GM12865 (cell line): Measurements from ENCODE around the gene THOC2.
"Not testable (repeated sequence)": the region's sequence is repeated elsewhere in the genome, so short reads cannot be mapped to it uniquely, and the experiment has no call there.

Experiments
- DNase-seq: peaks from one replicate; pipeline ENCODE4 v3.0.0; 2010; ENCODE audit warnings: low read depth
- H3K4me3 ChIP-seq: 2 replicates; pipeline ENCODE4 v1.5.1; 2011; ENCODE audit warnings: mild to moderate bottlenecking, low read depth, low read length, control low read depth
- TF ChIP-seq, protein P1 (sequence below): IDR thresholded peaks from 2 replicates; pipeline ENCODE4 v1.5.1; 2011; ENCODE audit warnings: low read length, control low read depth, low read depth, inconsistent platforms; ENCODE audit not compliant: insufficient read depth; ENCODE audit errors: missing control alignments

Gene THOC2

DNA sequence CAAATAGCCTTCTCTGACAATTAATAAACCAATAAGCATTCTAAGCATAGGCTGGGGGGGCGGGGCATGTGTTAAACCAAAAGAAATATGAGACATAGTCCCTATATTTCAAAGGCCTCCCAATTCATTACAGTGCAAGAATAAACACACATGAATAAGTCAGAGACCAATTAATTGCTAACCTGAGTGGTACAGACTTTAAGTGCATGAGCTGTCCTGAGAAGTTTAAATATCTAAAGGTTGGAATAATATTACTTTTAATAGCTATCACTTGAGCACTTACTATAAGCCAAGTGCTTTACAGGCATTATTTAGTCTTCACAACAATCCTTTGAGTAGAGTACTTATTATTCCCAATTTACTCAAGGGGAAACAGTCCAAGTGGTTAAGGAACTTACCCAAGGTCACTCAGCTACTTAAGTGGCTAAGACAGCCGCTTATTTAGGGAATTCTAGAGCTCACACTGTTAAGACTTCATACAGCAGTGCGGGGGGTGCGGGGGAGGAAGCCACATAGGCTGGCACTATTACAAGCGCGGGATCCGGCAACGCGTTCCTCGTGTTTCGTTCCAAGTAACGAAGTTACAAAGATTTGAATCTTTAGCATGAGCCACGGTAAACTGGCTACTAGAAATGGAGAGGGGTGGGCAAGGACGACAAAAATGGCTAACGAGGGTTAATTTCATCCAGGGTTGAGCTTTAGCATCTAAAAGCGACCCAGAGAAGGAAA, 1.4 kb downstream of the THOC2 start:
- peak overlapping the region; percentile 78 for H3K4me3 ChIP-seq
- TF ChIP-seq, protein P1, sequence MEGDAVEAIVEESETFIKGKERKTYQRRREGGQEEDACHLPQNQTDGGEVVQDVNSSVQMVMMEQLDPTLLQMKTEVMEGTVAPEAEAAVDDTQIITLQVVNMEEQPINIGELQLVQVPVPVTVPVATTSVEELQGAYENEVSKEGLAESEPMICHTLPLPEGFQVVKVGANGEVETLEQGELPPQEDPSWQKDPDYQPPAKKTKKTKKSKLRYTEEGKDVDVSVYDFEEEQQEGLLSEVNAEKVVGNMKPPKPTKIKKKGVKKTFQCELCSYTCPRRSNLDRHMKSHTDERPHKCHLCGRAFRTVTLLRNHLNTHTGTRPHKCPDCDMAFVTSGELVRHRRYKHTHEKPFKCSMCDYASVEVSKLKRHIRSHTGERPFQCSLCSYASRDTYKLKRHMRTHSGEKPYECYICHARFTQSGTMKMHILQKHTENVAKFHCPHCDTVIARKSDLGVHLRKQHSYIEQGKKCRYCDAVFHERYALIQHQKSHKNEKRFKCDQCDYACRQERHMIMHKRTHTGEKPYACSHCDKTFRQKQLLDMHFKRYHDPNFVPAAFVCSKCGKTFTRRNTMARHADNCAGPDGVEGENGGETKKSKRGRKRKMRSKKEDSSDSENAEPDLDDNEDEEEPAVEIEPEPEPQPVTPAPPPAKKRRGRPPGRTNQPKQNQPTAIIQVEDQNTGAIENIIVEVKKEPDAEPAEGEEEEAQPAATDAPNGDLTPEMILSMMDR = no peak
- DNase-seq = peak; percentile 14

DNA sequence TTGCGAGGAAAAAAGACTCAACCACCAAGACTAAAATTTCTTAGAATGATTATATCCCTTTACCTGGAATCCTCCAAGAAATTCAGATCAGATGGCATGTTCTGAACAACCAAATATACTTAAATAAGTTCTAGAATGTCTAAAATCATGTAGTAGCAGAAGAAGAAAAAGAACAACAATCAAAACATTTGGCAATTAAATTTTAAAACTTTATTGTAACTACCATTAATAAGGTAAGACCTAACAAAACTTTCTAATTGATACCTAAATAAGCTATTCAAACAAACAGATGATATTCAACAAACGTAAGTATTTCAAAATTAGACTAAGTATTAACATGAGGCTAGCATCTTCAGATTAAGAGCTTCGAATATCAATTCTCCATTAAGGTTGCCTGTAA, 4.3 kb downstream of the THOC2 start:
- TF ChIP-seq, protein P1 = no peak
- no peak overlapping the region for H3K4me3 ChIP-seq
- DNase-seq = no peak

GRCh38 chrX:123728016-123728415, 4.8 kb downstream of the THOC2 start:
- no peak for DNase-seq
- TF ChIP-seq, protein P1 = no peak
- H3K4me3 ChIP-seq = no peak overlapping the region

DNA sequence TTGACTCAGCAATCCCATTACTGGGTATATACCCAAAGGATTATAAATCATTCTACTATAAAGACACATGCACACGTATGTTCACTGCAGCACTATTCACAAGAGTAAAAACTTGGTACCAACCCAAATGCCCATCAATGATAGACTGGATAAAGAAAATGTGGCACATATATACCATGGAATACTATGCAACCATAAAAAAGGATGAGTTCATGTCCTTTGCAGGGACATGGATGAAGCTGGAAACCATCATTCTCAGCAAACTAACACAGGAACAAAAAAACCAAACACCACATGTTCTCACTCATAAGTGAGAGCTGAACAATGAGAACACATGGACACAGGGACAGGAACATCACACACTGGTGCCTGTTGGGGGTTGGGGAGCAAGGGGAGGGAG, 10.7 kb downstream of the THOC2 start:
- not testable (repeated sequence) for DNase-seq, H3K4me3 ChIP-seq

DNA sequence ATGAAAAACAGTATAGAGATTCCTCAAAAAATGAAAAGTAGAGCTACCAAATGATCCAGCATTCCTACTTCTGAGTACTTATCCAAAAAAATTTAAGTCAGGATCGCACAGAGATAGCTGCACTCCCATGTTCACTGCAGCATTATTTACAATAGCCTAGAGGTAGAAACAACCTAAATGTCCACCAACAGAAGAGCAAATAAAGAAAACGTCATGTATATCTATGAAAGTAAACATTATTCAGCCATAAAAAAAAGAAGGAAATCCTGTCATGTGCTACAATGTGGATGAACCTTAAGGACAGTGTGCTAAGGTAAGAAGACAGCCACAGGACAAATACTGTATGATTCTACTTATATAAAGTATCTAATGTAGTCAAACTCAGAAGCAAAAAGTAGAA, 12.4 kb downstream of the THOC2 start:
- no peak for DNase-seq
- H3K4me3 ChIP-seq = no peak overlapping the region
- TF ChIP-seq, protein P1 = no peak

- TF ChIP-seq, protein P1 = no peak
- no peak for DNase-seq
- no peak overlapping the region for H3K4me3 ChIP-seq
Observed at GRCh38 chrX:123713841-123714240, 19.0 kb downstream of the THOC2 start.

GRCh38 chrX:123713434-123713833, 19.4 kb downstream of the THOC2 start:
- DNase-seq = no peak
- H3K4me3 ChIP-seq = no peak overlapping the region
- TF ChIP-seq, protein P1 = no peak

DNA sequence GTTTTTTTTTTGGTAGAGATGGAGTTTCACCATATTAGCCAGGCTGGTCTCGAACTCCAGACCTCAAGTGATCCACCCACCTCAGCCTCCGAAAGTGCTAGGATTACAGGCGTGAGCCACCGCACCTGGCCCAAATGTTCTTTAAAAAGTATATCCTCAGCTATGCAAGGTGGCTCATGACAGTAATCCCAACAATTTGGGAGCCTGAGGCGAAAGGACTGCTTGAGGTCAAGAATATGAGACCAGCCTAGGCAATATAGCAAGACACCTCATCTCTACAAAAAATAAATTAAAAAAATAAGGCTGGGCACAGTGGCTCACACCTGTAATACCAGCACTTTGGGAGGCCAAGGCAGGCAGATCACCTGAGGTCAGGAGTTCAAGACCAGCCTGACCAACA, 21.7 kb downstream of the THOC2 start:
- H3K4me3 ChIP-seq, DNase-seq: not testable (repeated sequence)
